ENCODE measurements around the gene SH3BP5L. TPM values are rescaled to one million over a fixed set of nuclear protein-coding genes. Genes with fewer than 3 reads are reported as not detected.

The SH3BP5L gene
- polyA plus RNA-seq, 3 donors: 30.3 to 32.5 (median 30.6) TPM

DNA sequence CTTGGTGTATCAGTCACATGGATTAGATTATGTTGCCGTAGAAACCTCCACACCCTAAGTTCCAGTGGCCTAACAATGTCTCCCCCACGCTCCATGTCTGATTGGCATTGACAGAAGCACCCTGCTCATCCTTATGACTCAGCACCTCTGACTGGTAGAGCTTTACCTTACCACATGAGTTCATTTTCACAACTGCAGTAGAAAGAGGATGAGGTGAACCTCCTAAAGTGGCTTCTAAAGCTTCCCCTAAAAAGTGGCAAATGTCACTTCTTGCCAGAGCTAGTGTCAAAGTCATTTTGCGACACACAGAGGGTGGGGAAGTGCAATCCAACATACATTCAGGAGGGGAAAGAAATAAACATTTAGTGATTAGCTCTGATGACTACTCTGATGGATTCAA, 39.6 kb downstream of the SH3BP5L start:
- DNase-seq: no peak

DNA sequence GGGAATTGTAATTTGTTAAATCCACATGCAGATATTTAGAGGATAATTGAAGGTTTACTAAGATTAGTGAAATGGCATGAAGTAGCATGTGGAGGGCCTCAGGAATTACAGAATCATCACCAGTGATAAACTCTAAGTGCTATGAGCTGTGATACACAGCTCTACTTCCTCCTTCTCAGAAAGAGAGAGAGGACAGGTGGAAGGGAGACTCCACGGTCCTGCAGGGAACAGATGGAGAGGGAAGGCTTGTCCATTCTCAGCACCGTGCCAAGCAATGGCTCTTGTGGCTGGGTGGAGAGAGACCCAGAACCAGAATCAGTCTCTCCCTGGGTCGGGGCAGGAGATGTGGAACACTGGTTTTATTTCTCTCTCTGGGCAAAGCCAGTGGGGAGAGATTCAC, 42.3 kb downstream of the SH3BP5L start:
- no peak for DNase-seq

DNA sequence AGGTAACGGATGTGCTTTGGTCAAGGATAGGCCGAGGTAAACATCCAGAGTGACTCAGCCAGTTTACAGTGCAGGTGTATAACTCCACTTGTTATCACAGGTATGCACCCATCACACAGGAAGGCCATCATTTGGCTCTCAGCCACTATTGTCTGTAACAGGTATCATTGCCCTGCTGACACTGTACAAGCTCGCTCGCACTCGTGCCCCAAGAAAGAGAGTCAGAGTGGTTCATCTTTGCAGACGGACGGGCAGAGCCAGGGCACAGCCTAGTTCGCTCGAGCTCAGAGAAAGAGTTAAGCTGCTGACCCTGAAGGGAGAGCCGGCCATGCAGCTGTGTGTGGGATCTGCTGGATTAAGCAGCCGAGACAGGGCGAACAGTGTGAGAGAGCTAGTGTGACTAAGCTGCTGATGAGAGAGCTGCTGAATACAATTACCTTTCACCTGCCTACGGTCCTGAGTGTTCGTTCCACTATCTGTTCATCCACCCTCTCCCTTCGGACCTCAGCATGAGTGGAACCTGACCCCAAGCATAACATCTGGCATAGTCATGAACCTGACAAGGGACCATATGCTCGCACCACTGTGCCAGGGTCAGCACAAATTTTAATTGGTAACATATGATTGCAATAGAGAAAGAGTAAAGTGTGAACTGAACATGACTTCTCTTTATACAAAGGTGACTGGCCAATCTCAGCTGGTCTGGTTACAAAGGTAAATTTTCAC, 43.1 kb downstream of the SH3BP5L start:
- DNase-seq: no peak

GRCh38 chr1:248779350-248779749, 46.4 kb downstream of the SH3BP5L start:
- no peak for DNase-seq

GRCh38 chr1:248778906-248779305, 46.8 kb downstream of the SH3BP5L start:
- no peak for DNase-seq

- no peak for DNase-seq
Observed at GRCh38 chr1:248776991-248777390, 48.7 kb downstream of the SH3BP5L start.

GRCh38 chr1:248775441-248775840, 50.3 kb downstream of the SH3BP5L start:
- DNase-seq: no peak

Other genes starting within 250 kb of the SH3BP5L start
- gene OR2T10, start 228.2 kb downstream of the SH3BP5L start, polyA plus RNA-seq (ENCODE audit: insufficient read length in 3 of 3): under 1 TPM in 2 of 3 donors, not detected in 1; 0.04 to 0.36 TPM
- under 1 TPM in 1 of 3 donors, not detected in 2; 0.04 TPM for gene OR2T11, start 190.8 kb downstream of the SH3BP5L start, polyA plus RNA-seq (ENCODE audit: insufficient read length in 3 of 3)
- not detected for gene OR2T35, start 180.6 kb downstream of the SH3BP5L start, polyA plus RNA-seq (ENCODE audit: insufficient read length in 3 of 3)
- gene OR2T27, start 170.4 kb downstream of the SH3BP5L start, polyA plus RNA-seq (ENCODE audit: insufficient read length in 3 of 3): not detected
- not detected for gene OR14I1, start 123.1 kb downstream of the SH3BP5L start, polyA plus RNA-seq (ENCODE audit: insufficient read length in 3 of 3)
- not detected for gene LYPD8, start 70.2 kb downstream of the SH3BP5L start, polyA plus RNA-seq (ENCODE audit: insufficient read length in 3 of 3)
- gene ZNF672, start 12.3 kb upstream of the SH3BP5L start, polyA plus RNA-seq (ENCODE audit: insufficient read length in 3 of 3): 10 to 100 TPM; 24.0 to 30.8 (median 27.0) TPM
- gene ZNF692, start 33.2 kb upstream of the SH3BP5L start, polyA plus RNA-seq (ENCODE audit: insufficient read length in 3 of 3): 10 to 100 TPM; 45.7 to 59.7 (median 56.0) TPM
- 10 to 100 TPM; 11.1 to 13.2 (median 13.0) TPM for gene PGBD2, start 80.3 kb upstream of the SH3BP5L start, polyA plus RNA-seq (ENCODE audit: insufficient read length in 3 of 3)

Data from renal pelvis (tissue), 4 donors.